Peyer's patch (tissue), 4 donors: ENCODE results near the gene CTNNA1. TPM values are rescaled to one million over a fixed set of nuclear protein-coding genes. Genes with fewer than 3 reads are reported as not detected.
"Not testable (repeated sequence)": the region's sequence is repeated elsewhere in the genome, so short reads cannot be mapped to it uniquely, and the experiment has no call there.

Experiments used
- DNase-seq, 3 donors: peaks; one replicate each; pipeline ENCODE4 v3.0.0-alpha.2; 2017 to 2019
- H3K27ac ChIP-seq, 4 donors: fragments of 200-600 bp; sonication (generic); one replicate each; pipeline ENCODE4 v1.5.1; 2016 to 2019
- H3K27me3 ChIP-seq, 2 donors: fragments of 200-600 bp; sonication (generic); one replicate each; pipeline ENCODE4 v1.5.1; 2019
- H3K36me3 ChIP-seq, 3 donors: fragments of 200-600 bp; sonication (generic); one replicate each; pipeline ENCODE4 v1.5.1; 2016 to 2019
- H3K4me1 ChIP-seq, 4 donors: fragments of 200-600 bp; sonication (generic); one replicate each; pipeline ENCODE4 v1.5.1; 2016 to 2019
- H3K4me3 ChIP-seq, 4 donors: fragments of 200-600 bp; sonication (generic); 1 replicate in 3 of 4; 2 replicates in 1 of 4; pipeline ENCODE4 v1.5.1; 2016 to 2019; ENCODE audit warnings: mild to moderate bottlenecking in 1 of 4
- H3K9me3 ChIP-seq, 4 donors: fragments of 200-600 bp; sonication (generic); one replicate each; pipeline ENCODE4 v1.5.1; 2016 to 2019; ENCODE audit warnings: mild to moderate bottlenecking in 1 of 4
- CTCF ChIP-seq, 6 experiments: fragments of 450-650 bp in 4 of 6; fragments of 200-600 bp in 2 of 6; sonication (generic) in 1 of 6; IDR thresholded peaks; one replicate each; pipeline ENCODE4 v1.5.1; 2017 to 2019; ENCODE audit warnings: antibody characterized with exemption in 6 of 6, mild to moderate bottlenecking in 3 of 6, moderate library complexity in 1 of 6
- POLR2A ChIP-seq, 2 donors: fragments of 450-650 bp; IDR thresholded peaks; one replicate each; pipeline ENCODE4 v1.5.1; 2017; ENCODE audit warnings: antibody characterized with exemption in 2 of 2, mild to moderate bottlenecking in 2 of 2, moderate library complexity in 2 of 2
- total RNA-seq, 4 donors: library from RNA; depleted of rRNA; stranded (reverse); fragments of >200 nt; gene quantifications; one replicate each; pipeline ENCODE4 v1.1.0, GENCODE V29; 2016

Gene CTNNA1
- total RNA-seq, 4 donors from 2014 or later: 351 to 516 (median 369) TPM

GRCh38 chr5:138713247-138713646, 40.0 kb upstream of the CTNNA1 start:
- TF ChIP-seq CTCF (IDR thresholded peaks at IDR 0.05) (no peak), POLR2A (IDR thresholded peaks at IDR 0.05) (no peak)
- H3K4me3 ChIP-seq: no peak overlapping the region
- no peak for DNase-seq
- no peaks in the 10 kb centered on the region for H3K4me1 ChIP-seq
- H3K9me3 ChIP-seq: no peaks in the 10 kb centered on the region
- H3K27ac ChIP-seq: no peak overlapping the region
- H3K36me3 ChIP-seq: no peaks in the 10 kb centered on the region
- H3K27me3 ChIP-seq: no peaks in the 10 kb centered on the region

GRCh38 chr5:138714694-138715093, 38.5 kb upstream of the CTNNA1 start:
- Histone ChIP-seq H3K9me3 (no peaks in the 10 kb centered on the region), H3K4me1 (no peaks in the 10 kb centered on the region), H3K27me3 (no peaks in the 10 kb centered on the region), H3K4me3 (no peak overlapping the region), H3K27ac (no peak overlapping the region), H3K36me3 (no peaks in the 10 kb centered on the region)
- no peak for DNase-seq
- TF ChIP-seq CTCF (IDR thresholded peaks at IDR 0.05) (no peak), POLR2A (IDR thresholded peaks at IDR 0.05) (no peak)

GRCh38 chr5:138715931-138716432, 37.2 kb upstream of the CTNNA1 start:
- H3K4me1 ChIP-seq, H3K27ac ChIP-seq, H3K27me3 ChIP-seq, H3K36me3 ChIP-seq, H3K9me3 ChIP-seq, DNase-seq, H3K4me3 ChIP-seq: not testable (repeated sequence)

GRCh38 chr5:138716456-138716924, 36.7 kb upstream of the CTNNA1 start:
- H3K9me3 ChIP-seq: no peaks in the 10 kb centered on the region
- no peak overlapping the region for H3K27ac ChIP-seq
- DNase-seq: no peak
- H3K4me3 ChIP-seq: no peak overlapping the region
- TF ChIP-seq CTCF (IDR thresholded peaks at IDR 0.05): no peak
- TF ChIP-seq POLR2A (IDR thresholded peaks at IDR 0.05): no peak
- no peaks in the 10 kb centered on the region for H3K27me3 ChIP-seq
- H3K4me1 ChIP-seq: no peaks in the 10 kb centered on the region
- no peaks in the 10 kb centered on the region for H3K36me3 ChIP-seq

GRCh38 chr5:138717399-138717798, 35.8 kb upstream of the CTNNA1 start:
- no peak overlapping the region for H3K27ac ChIP-seq
- H3K27me3 ChIP-seq: no peaks in the 10 kb centered on the region
- no peak overlapping the region for H3K4me3 ChIP-seq
- TF ChIP-seq CTCF (IDR thresholded peaks at IDR 0.05): no peak
- no peak for TF ChIP-seq POLR2A (IDR thresholded peaks at IDR 0.05)
- H3K9me3 ChIP-seq: no peaks in the 10 kb centered on the region
- H3K36me3 ChIP-seq: no peaks in the 10 kb centered on the region
- DNase-seq: no peak
- H3K4me1 ChIP-seq: no peaks in the 10 kb centered on the region

GRCh38 chr5:138719811-138720210, 33.4 kb upstream of the CTNNA1 start:
- H3K27ac ChIP-seq: no peak overlapping the region
- H3K4me1 ChIP-seq: no peaks in the 10 kb centered on the region
- no peaks in the 10 kb centered on the region for H3K36me3 ChIP-seq
- H3K9me3 ChIP-seq: no peaks in the 10 kb centered on the region
- no peaks in the 10 kb centered on the region for H3K27me3 ChIP-seq
- DNase-seq: no peak
- no peak overlapping the region for H3K4me3 ChIP-seq
- TF ChIP-seq POLR2A (IDR thresholded peaks at IDR 0.05) (no peak), CTCF (IDR thresholded peaks at IDR 0.05) (no peak)
